Gastroesophageal sphincter (tissue), 3 donors: ENCODE data around the gene ZNF582.

Experiments used
- EP300 ChIP-seq: sonication (generic); formaldehyde crosslinking; IDR thresholded peaks from one replicate; pipeline ENCODE4 v1.6.1; 2017; ENCODE audit warnings: antibody characterized with exemption, mild to moderate bottlenecking
- POLR2A ChIP-seq, 2 donors: fragments of 450-650 bp; IDR thresholded peaks; one replicate each; pipeline ENCODE4 v1.6.1; 2017; ENCODE audit warnings: antibody characterized with exemption in 2 of 2, mild to moderate bottlenecking in 2 of 2, moderate library complexity in 1 of 2
- POLR2AphosphoS5 ChIP-seq: sonication (generic); formaldehyde crosslinking; IDR thresholded peaks from one replicate; pipeline ENCODE4 v1.6.1; 2017; ENCODE audit warnings: antibody characterized with exemption
- TF ChIP-seq, protein P1 (sequence below), 4 experiments: fragments of 200-600 bp in 2 of 4; fragments of 450-650 bp in 2 of 4; sonication (generic) in 1 of 4; IDR thresholded peaks; one replicate each; pipeline ENCODE4 v1.5.1; 2017 to 2019; ENCODE audit warnings: antibody characterized with exemption in 4 of 4, mild to moderate bottlenecking in 2 of 4, moderate library complexity in 2 of 4

DNA sequence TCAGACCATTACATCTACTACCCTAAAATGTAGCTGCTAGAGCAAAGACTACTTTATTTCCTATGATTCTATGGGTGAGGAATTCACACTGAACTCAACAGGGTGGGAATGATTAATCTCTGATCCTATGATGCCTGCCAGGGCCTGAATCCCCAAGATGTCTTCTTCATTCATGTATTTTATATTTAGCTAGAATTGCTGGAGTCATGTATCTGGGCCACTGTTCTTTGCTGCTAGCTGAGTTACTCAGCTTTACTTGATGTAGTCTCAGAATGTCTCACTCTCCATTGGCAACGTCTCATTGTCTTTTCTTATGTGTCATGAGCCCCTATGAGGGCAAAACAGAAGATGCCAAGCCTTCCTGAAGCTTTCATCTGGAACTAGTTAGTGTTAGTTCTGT, 21.1 kb downstream of the ZNF582 start:
- TF ChIP-seq, protein P1, sequence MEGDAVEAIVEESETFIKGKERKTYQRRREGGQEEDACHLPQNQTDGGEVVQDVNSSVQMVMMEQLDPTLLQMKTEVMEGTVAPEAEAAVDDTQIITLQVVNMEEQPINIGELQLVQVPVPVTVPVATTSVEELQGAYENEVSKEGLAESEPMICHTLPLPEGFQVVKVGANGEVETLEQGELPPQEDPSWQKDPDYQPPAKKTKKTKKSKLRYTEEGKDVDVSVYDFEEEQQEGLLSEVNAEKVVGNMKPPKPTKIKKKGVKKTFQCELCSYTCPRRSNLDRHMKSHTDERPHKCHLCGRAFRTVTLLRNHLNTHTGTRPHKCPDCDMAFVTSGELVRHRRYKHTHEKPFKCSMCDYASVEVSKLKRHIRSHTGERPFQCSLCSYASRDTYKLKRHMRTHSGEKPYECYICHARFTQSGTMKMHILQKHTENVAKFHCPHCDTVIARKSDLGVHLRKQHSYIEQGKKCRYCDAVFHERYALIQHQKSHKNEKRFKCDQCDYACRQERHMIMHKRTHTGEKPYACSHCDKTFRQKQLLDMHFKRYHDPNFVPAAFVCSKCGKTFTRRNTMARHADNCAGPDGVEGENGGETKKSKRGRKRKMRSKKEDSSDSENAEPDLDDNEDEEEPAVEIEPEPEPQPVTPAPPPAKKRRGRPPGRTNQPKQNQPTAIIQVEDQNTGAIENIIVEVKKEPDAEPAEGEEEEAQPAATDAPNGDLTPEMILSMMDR (IDR thresholded peaks at IDR 0.05), result no peak
- TF ChIP-seq POLR2AphosphoS5 (no peak), EP300 (no peak), POLR2A (IDR thresholded peaks at IDR 0.05) (no peak)
